HEK293 (cell line): ENCODE measurements around the gene RMDN3.

Experiments
- GLIS1 ChIP-seq: fragments of 450-650 bp; formaldehyde crosslinking; IDR thresholded peaks from 2 replicates; pipeline ENCODE4 v1.5.1; 2016; ENCODE audit warnings: missing biosample characterization, missing genetic modification characterization
- GLIS2 ChIP-seq: fragments of 450-650 bp; formaldehyde crosslinking; IDR thresholded peaks from 2 replicates; pipeline ENCODE4 v1.5.1; 2016; ENCODE audit warnings: missing biosample characterization, missing genetic modification characterization
- IKZF3 ChIP-seq: fragments of 450-650 bp; IDR thresholded peaks from 2 replicates; pipeline ENCODE4 v1.5.0; 2018; ENCODE audit warnings: missing biosample characterization, mild to moderate bottlenecking, missing genetic modification characterization, moderate library complexity
- KLF10 ChIP-seq: fragments of 450-650 bp; IDR thresholded peaks from 2 replicates; pipeline ENCODE4 v1.5.1; 2018; ENCODE audit warnings: missing biosample characterization, mild to moderate bottlenecking, missing genetic modification characterization
- KLF8 ChIP-seq: fragments of 450-650 bp; formaldehyde crosslinking; IDR thresholded peaks from 2 replicates; pipeline ENCODE4 v1.5.1; 2016; ENCODE audit warnings: missing biosample characterization, missing genetic modification characterization
- KLF9 ChIP-seq: fragments of 450-650 bp; formaldehyde crosslinking; IDR thresholded peaks from 2 replicates; pipeline ENCODE4 v1.5.1; 2016; ENCODE audit warnings: missing biosample characterization, missing genetic modification characterization, low read depth
- PRDM1 ChIP-seq: fragments of 450-650 bp; formaldehyde crosslinking; IDR thresholded peaks from 2 replicates; pipeline ENCODE4; 2016; ENCODE audit warnings: missing biosample characterization, missing genetic modification characterization
- REPIN1 ChIP-seq: fragments of 450-650 bp; formaldehyde crosslinking; IDR thresholded peaks from 2 replicates; pipeline ENCODE4 v1.5.1; 2017; ENCODE audit warnings: missing biosample characterization, missing genetic modification characterization, low read depth
- SP2 ChIP-seq: fragments of 450-650 bp; formaldehyde crosslinking; IDR thresholded peaks from 2 replicates; pipeline ENCODE4 v1.5.1; 2016; ENCODE audit warnings: missing biosample characterization, missing genetic modification characterization
- SP3 ChIP-seq: fragments of 450-650 bp; formaldehyde crosslinking; IDR thresholded peaks from 2 replicates; pipeline ENCODE4 v1.5.1; 2016; ENCODE audit warnings: missing biosample characterization, missing genetic modification characterization
- ZNF2 ChIP-seq: fragments of 450-650 bp; formaldehyde crosslinking; IDR thresholded peaks from 2 replicates; pipeline ENCODE4 v1.5.1; 2016; ENCODE audit warnings: missing biosample characterization, missing genetic modification characterization
- ZNF24 ChIP-seq: fragments of 450-650 bp; formaldehyde crosslinking; IDR thresholded peaks from 2 replicates; pipeline ENCODE4 v1.5.1; 2016; ENCODE audit warnings: missing biosample characterization, missing genetic modification characterization
- ZNF324 ChIP-seq: fragments of 450-650 bp; formaldehyde crosslinking; IDR thresholded peaks from 2 replicates; pipeline ENCODE4 v1.5.1; 2016; ENCODE audit warnings: missing biosample characterization, missing genetic modification characterization
- ZNF423 ChIP-seq: fragments of 450-650 bp; formaldehyde crosslinking; IDR thresholded peaks from 2 replicates; pipeline ENCODE4 v1.5.1; 2016; ENCODE audit warnings: missing biosample characterization, missing genetic modification characterization
- ZNF707 ChIP-seq: fragments of 450-650 bp; formaldehyde crosslinking; IDR thresholded peaks from 2 replicates; pipeline ENCODE4 v1.5.1; 2016; ENCODE audit warnings: missing biosample characterization, missing genetic modification characterization
- ZNF76 ChIP-seq: fragments of 450-650 bp; formaldehyde crosslinking; IDR thresholded peaks from 2 replicates; pipeline ENCODE4; 2016; ENCODE audit warnings: low read depth, missing biosample characterization, missing genetic modification characterization, borderline replicate concordance
- ZNF777 ChIP-seq: fragments of 450-650 bp; formaldehyde crosslinking; IDR thresholded peaks from 2 replicates; pipeline ENCODE4 v1.5.1; 2017; ENCODE audit warnings: missing biosample characterization, missing genetic modification characterization, borderline replicate concordance
- TF ChIP-seq, protein P1 (sequence below): fragments of 450-650 bp; formaldehyde crosslinking; IDR thresholded peaks from 2 replicates; pipeline ENCODE4 v1.5.1; 2016; ENCODE audit warnings: missing biosample characterization, missing genetic modification characterization
- TF ChIP-seq, protein P2 (sequence below): fragments of 450-650 bp; formaldehyde crosslinking; IDR thresholded peaks from 2 replicates; pipeline ENCODE4 v1.5.1; 2016; ENCODE audit warnings: missing biosample characterization, missing genetic modification characterization
- TF ChIP-seq, protein P3 (sequence below): fragments of 450-650 bp; formaldehyde crosslinking; IDR thresholded peaks from 2 replicates; pipeline ENCODE4 v1.5.1; 2016; ENCODE audit warnings: missing biosample characterization, missing genetic modification characterization, low read depth
- TF ChIP-seq, protein P4 (sequence below): fragments of 450-650 bp; formaldehyde crosslinking; IDR thresholded peaks from 2 replicates; pipeline ENCODE4 v1.5.1; 2016; ENCODE audit warnings: missing biosample characterization, missing genetic modification characterization
- TF ChIP-seq, protein P5 (sequence below): sonication (generic); formaldehyde crosslinking; IDR thresholded peaks from 2 replicates; pipeline ENCODE4 v1.8.1; 2022; ENCODE audit warnings: mild to moderate bottlenecking, moderate library complexity, missing genetic modification reagents
- TF ChIP-seq, protein P6 (sequence below): fragments of 450-650 bp; formaldehyde crosslinking; conservative IDR thresholded peaks from 2 replicates; pipeline ENCODE4 v1.5.1; 2016; ENCODE audit warnings: low read depth, missing biosample characterization, missing genetic modification characterization
- TF ChIP-seq, protein P7 (sequence below): fragments of 450-650 bp; formaldehyde crosslinking; IDR thresholded peaks from 2 replicates; pipeline ENCODE4 v1.5.1; 2016; ENCODE audit warnings: missing biosample characterization, missing genetic modification characterization

The RMDN3 gene

DNA sequence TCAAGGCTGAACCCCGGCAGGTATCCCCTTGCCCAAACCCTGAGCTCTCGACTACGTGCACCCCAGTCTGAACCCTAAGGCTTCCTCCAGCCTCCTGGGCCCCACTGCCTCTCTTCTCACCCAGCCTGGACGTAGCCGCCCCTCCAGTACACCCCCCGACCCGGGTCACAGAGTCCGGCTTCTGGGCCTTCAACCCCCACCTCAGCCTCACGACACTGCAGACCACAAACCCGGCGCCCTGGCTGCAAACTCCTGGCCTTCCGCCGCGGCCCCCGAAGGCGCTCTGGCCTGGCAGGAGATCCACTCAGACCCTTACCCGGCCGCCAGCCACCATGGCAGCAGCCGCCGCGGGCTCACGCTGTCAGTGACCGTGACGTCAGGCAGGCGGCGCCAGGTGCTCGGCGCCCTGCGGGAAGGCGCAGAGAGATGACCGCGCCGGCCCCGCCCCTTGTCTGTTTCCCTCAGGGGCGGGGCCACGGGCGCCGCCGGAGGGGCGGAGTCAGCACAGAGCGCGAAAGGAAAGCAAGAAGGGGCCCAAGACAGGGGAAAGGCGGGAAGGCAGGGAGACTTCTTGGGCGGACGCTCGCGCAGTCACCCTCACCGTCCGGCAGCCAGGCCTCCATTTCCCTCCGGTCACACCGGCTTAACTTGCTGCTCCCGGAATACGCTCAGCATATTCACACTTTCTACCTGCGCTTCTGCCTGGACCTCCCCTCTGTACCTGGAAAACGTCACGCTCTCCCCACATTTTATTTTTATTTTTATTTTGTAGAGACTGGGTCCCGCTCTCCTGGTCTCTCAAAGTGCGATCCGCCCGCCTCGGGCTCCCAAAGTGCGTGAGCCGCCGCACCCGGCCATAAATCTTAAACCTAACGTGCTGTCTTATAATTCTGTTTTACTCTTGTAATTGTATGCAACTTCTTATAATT is at the start of gene RMDN3 (continued):
- TF ChIP-seq, protein P1, sequence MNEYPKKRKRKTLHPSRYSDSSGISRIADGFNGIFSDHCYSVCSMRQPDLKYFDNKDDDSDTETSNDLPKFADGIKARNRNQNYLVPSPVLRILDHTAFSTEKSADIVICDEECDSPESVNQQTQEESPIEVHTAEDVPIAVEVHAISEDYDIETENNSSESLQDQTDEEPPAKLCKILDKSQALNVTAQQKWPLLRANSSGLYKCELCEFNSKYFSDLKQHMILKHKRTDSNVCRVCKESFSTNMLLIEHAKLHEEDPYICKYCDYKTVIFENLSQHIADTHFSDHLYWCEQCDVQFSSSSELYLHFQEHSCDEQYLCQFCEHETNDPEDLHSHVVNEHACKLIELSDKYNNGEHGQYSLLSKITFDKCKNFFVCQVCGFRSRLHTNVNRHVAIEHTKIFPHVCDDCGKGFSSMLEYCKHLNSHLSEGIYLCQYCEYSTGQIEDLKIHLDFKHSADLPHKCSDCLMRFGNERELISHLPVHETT (tag by site-specific recombination): peak; percentile 70
- TF ChIP-seq SP3 (tag by site-specific recombination) (peak; percentile 96), ZNF76 (tag by site-specific recombination) (peak; percentile 71), IKZF3 (tag by site-specific recombination) (peak; percentile 80), ZNF423 (no peak), KLF8 (tag by site-specific recombination) (peak; percentile 88), ZNF24 (tag by site-specific recombination) (peak; percentile 86), ZNF777 (tag by site-specific recombination) (no peak), KLF9 (tag by site-specific recombination) (peak; percentile 86), PRDM1 (tag by site-specific recombination) (peak; percentile 94), KLF10 (peak; percentile 81), SP2 (tag by site-specific recombination) (peak; percentile 92), GLIS2 (tag by site-specific recombination) (peak; percentile 55), REPIN1 (tag by site-specific recombination) (no peak), GLIS1 (0 out of 2 replicates have a peak, but pooled peaks have one; percentile 31), ZNF707 (tag by site-specific recombination) (no peak), ZNF324 (tag by site-specific recombination) (peak; percentile 84), ZNF2 (peak; percentile 59; the same call in 1 of the 2 replicates)
- TF ChIP-seq, protein P2, sequence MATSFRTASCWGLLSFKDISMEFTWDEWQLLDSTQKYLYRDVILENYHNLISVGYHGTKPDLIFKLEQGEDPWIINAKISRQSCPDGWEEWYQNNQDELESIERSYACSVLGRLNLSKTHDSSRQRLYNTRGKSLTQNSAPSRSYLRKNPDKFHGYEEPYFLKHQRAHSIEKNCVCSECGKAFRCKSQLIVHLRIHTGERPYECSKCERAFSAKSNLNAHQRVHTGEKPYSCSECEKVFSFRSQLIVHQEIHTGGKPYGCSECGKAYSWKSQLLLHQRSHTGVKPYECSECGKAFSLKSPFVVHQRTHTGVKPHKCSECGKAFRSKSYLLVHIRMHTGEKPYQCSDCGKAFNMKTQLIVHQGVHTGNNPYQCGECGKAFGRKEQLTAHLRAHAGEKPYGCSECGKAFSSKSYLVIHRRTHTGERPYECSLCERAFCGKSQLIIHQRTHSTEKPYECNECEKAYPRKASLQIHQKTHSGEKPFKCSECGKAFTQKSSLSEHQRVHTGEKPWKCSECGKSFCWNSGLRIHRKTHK (tag by site-specific recombination): no peak
- TF ChIP-seq, protein P3, sequence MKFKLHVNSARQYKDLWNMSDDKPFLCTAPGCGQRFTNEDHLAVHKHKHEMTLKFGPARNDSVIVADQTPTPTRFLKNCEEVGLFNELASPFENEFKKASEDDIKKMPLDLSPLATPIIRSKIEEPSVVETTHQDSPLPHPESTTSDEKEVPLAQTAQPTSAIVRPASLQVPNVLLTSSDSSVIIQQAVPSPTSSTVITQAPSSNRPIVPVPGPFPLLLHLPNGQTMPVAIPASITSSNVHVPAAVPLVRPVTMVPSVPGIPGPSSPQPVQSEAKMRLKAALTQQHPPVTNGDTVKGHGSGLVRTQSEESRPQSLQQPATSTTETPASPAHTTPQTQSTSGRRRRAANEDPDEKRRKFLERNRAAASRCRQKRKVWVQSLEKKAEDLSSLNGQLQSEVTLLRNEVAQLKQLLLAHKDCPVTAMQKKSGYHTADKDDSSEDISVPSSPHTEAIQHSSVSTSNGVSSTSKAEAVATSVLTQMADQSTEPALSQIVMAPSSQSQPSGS (tag by site-specific recombination): peak; percentile 91
- TF ChIP-seq, protein P4, sequence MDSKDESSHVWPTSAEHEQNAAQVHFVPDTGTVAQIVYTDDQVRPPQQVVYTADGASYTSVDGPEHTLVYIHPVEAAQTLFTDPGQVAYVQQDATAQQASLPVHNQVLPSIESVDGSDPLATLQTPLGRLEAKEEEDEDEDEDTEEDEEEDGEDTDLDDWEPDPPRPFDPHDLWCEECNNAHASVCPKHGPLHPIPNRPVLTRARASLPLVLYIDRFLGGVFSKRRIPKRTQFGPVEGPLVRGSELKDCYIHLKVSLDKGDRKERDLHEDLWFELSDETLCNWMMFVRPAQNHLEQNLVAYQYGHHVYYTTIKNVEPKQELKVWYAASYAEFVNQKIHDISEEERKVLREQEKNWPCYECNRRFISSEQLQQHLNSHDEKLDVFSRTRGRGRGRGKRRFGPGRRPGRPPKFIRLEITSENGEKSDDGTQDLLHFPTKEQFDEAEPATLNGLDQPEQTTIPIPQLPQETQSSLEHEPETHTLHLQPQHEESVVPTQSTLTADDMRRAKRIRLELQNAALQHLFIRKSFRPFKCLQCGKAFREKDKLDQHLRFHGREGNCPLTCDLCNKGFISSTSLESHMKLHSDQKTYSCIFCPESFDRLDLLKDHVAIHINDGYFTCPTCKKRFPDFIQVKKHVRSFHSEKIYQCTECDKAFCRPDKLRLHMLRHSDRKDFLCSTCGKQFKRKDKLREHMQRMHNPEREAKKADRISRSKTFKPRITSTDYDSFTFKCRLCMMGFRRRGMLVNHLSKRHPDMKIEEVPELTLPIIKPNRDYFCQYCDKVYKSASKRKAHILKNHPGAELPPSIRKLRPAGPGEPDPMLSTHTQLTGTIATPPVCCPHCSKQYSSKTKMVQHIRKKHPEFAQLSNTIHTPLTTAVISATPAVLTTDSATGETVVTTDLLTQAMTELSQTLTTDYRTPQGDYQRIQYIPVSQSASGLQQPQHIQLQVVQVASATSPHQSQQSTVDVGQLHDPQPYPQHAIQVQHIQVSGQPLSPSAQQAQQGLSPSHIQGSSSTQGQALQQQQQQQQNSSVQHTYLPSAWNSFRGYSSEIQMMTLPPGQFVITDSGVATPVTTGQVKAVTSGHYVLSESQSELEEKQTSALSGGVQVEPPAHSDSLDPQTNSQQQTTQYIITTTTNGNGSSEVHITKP (tag by site-specific recombination): peak; percentile 88
- TF ChIP-seq, protein P5, sequence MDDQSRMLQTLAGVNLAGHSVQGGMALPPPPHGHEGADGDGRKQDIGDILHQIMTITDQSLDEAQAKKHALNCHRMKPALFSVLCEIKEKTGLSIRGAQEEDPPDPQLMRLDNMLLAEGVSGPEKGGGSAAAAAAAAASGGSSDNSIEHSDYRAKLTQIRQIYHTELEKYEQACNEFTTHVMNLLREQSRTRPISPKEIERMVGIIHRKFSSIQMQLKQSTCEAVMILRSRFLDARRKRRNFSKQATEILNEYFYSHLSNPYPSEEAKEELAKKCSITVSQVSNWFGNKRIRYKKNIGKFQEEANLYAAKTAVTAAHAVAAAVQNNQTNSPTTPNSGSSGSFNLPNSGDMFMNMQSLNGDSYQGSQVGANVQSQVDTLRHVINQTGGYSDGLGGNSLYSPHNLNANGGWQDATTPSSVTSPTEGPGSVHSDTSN (CRISPR knock-in tag): no peak
- TF ChIP-seq, protein P6, sequence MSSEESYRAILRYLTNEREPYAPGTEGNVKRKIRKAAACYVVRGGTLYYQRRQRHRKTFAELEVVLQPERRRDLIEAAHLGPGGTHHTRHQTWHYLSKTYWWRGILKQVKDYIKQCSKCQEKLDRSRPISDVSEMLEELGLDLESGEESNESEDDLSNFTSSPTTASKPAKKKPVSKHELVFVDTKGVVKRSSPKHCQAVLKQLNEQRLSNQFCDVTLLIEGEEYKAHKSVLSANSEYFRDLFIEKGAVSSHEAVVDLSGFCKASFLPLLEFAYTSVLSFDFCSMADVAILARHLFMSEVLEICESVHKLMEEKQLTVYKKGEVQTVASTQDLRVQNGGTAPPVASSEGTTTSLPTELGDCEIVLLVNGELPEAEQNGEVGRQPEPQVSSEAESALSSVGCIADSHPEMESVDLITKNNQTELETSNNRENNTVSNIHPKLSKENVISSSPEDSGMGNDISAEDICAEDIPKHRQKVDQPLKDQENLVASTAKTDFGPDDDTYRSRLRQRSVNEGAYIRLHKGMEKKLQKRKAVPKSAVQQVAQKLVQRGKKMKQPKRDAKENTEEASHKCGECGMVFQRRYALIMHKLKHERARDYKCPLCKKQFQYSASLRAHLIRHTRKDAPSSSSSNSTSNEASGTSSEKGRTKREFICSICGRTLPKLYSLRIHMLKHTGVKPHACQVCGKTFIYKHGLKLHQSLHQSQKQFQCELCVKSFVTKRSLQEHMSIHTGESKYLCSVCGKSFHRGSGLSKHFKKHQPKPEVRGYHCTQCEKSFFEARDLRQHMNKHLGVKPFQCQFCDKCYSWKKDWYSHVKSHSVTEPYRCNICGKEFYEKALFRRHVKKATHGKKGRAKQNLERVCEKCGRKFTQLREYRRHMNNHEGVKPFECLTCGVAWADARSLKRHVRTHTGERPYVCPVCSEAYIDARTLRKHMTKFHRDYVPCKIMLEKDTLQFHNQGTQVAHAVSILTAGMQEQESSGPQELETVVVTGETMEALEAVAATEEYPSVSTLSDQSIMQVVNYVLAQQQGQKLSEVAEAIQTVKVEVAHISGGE: peak; percentile 52; the same call in 1 of the 2 replicates
- TF ChIP-seq, protein P7, sequence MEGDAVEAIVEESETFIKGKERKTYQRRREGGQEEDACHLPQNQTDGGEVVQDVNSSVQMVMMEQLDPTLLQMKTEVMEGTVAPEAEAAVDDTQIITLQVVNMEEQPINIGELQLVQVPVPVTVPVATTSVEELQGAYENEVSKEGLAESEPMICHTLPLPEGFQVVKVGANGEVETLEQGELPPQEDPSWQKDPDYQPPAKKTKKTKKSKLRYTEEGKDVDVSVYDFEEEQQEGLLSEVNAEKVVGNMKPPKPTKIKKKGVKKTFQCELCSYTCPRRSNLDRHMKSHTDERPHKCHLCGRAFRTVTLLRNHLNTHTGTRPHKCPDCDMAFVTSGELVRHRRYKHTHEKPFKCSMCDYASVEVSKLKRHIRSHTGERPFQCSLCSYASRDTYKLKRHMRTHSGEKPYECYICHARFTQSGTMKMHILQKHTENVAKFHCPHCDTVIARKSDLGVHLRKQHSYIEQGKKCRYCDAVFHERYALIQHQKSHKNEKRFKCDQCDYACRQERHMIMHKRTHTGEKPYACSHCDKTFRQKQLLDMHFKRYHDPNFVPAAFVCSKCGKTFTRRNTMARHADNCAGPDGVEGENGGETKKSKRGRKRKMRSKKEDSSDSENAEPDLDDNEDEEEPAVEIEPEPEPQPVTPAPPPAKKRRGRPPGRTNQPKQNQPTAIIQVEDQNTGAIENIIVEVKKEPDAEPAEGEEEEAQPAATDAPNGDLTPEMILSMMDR: 0 out of 2 replicates have a peak, but pooled peaks have one; percentile 9
